Prostate gland (tissue), 2 donors: ENCODE results near the gene BMPER. TPM values are rescaled to one million over a fixed set of nuclear protein-coding genes. Genes with fewer than 3 reads are reported as not detected.

ENCODE experiments used
- DNase-seq: peaks from one replicate; pipeline ENCODE4 v3.0.0-alpha.2; 2019; ENCODE audit warnings: low spot score
- H3K27ac ChIP-seq, 2 donors: fragments of 200-600 bp; sonication (generic); 2 replicates each; pipeline ENCODE4 v1.5.1; 2017 to 2019
- H3K27me3 ChIP-seq: fragments of 200-600 bp; sonication (generic); replicated peaks from 2 replicates; pipeline ENCODE4 v1.5.1; 2019; ENCODE audit not compliant: insufficient read depth
- H3K36me3 ChIP-seq, 2 donors: fragments of 200-600 bp; sonication (generic); 1 replicate in 1 of 2; 2 replicates in 1 of 2; pipeline versions ENCODE4 v1.5.1 to v1.8.1; 2017 to 2019
- H3K4me1 ChIP-seq: fragments of 200-600 bp; sonication (generic); replicated peaks from 2 replicates; pipeline ENCODE4 v1.5.1; 2019
- H3K4me3 ChIP-seq, 2 donors: fragments of 200-600 bp; sonication (generic); 2 replicates each; pipeline ENCODE4 v1.5.1; 2017 to 2019
- H3K9me3 ChIP-seq: fragments of 200-600 bp; sonication (generic); 2 replicates; pipeline ENCODE4 v1.5.1; 2017
- CTCF ChIP-seq, 4 experiments: fragments of 200-600 bp in 2 of 4; fragments of 450-650 bp in 2 of 4; sonication (generic) in 2 of 4; IDR thresholded peaks; 1 replicate in 3 of 4; 2 replicates in 1 of 4; pipeline ENCODE4 v1.5.1; 2016 to 2019; ENCODE audit warnings: antibody characterized with exemption in 4 of 4, mild to moderate bottlenecking in 2 of 4, moderate library complexity in 2 of 4
- POLR2A ChIP-seq: fragments of 450-650 bp; IDR thresholded peaks from one replicate; pipeline ENCODE4 v1.6.1; 2016; ENCODE audit warnings: antibody characterized with exemption, mild to moderate bottlenecking
- POLR2AphosphoS5 ChIP-seq: sonication (generic); formaldehyde crosslinking; IDR thresholded peaks from one replicate; pipeline ENCODE4 v1.6.1; 2017; ENCODE audit warnings: antibody characterized with exemption
- WGBS: methylation state at CpG from one replicate; pipeline ENCODE4 v1.1.5; 2018; 5-methylcytosine and 5-hydroxymethylcytosine counted together
- intact Hi-C: fragments of 100-400 bp; cut with DNase I; formaldehyde crosslinking; loops from one replicate; pipeline ENCODE4 v1.14.2; 2022
- total RNA-seq, 2 donors: library from RNA; depleted of rRNA; stranded (reverse); fragments of >200 nt; gene quantifications; one replicate each; pipeline ENCODE4 v1.1.0, GENCODE V29; 2016

BMPER gene
- total RNA-seq, 2 donors from 2014 or later = 4.5 to 8.4 TPM

- no peak overlapping the region for H3K27ac ChIP-seq
- intact Hi-C loops = no loop called here
- no peaks in the 10 kb centered on the region for H3K36me3 ChIP-seq
- DNase-seq = peak; percentile 77
- 11% methylated on average over 15 of the region's 15 CpGs for WGBS
- no peaks in the 10 kb centered on the region for H3K27me3 ChIP-seq
- H3K4me1 ChIP-seq = no peaks in the 10 kb centered on the region
- no peak overlapping the region for H3K4me3 ChIP-seq
- no peaks in the 10 kb centered on the region for H3K9me3 ChIP-seq
- TF ChIP-seq CTCF (IDR thresholded peaks at IDR 0.05) = peak; percentile 83 to 92 (median 92)
- TF ChIP-seq POLR2A = no peak
- TF ChIP-seq POLR2AphosphoS5 = peak; percentile 69
These were observed 27.6 kb downstream of the BMPER start for GRCh38 chr7:33932832-33933468.

- no peaks in the 10 kb centered on the region for H3K27me3 ChIP-seq
- H3K27ac ChIP-seq = no peak overlapping the region
- WGBS = 86% methylated on average over 4 of the region's 4 CpGs
- H3K4me3 ChIP-seq = no peak overlapping the region
- H3K4me1 ChIP-seq = no peaks in the 10 kb centered on the region
- no peaks in the 10 kb centered on the region for H3K36me3 ChIP-seq
- DNase-seq = no peak
- TF ChIP-seq POLR2AphosphoS5 (no peak), CTCF (IDR thresholded peaks at IDR 0.05) (no peak), POLR2A (no peak)
- no peaks in the 10 kb centered on the region for H3K9me3 ChIP-seq
- intact Hi-C loops = no loop called here
These were observed 28.4 kb downstream of the BMPER start for GRCh38 chr7:33933611-33934281.

- WGBS = 90% methylated on average over 2 of the region's 2 CpGs
- TF ChIP-seq CTCF (IDR thresholded peaks at IDR 0.05) = no peak
- no peak for TF ChIP-seq POLR2AphosphoS5
- no peak for TF ChIP-seq POLR2A
- intact Hi-C loops = no loop called here
These were observed 29.1 kb downstream of the BMPER start for GRCh38 chr7:33934391-33934790.

GRCh38 chr7:33936503-33936902 is 31.2 kb downstream of the BMPER start:
- Histone ChIP-seq H3K27me3 (no peaks in the 10 kb centered on the region), H3K4me3 (no peak overlapping the region), H3K36me3 (no peaks in the 10 kb centered on the region), H3K9me3 (no peaks in the 10 kb centered on the region), H3K27ac (no peak overlapping the region), H3K4me1 (no peaks in the 10 kb centered on the region)
- intact Hi-C loops = no loop called here
- TF ChIP-seq POLR2A (no peak), POLR2AphosphoS5 (no peak), CTCF (IDR thresholded peaks at IDR 0.05) (no peak)
- WGBS = 87% methylated on average over 5 of the region's 5 CpGs
- DNase-seq = no peak

More at GRCh38 chr7:33934391-33934790, 29.1 kb downstream of the BMPER start:
- no peaks in the 10 kb centered on the region for H3K4me1 ChIP-seq
- H3K27me3 ChIP-seq = no peaks in the 10 kb centered on the region
- H3K36me3 ChIP-seq = no peaks in the 10 kb centered on the region
- no peak overlapping the region for H3K27ac ChIP-seq
- DNase-seq = no peak
- no peaks in the 10 kb centered on the region for H3K9me3 ChIP-seq
- no peak overlapping the region for H3K4me3 ChIP-seq

- no peak overlapping the region for H3K27ac ChIP-seq
- no peaks in the 10 kb centered on the region for H3K27me3 ChIP-seq
- 88% methylated on average over 5 of the region's 5 CpGs for WGBS
These were observed 32.5 kb downstream of the BMPER start for GRCh38 chr7:33937871-33938270.

More at GRCh38 chr7:33937871-33938270, 32.5 kb downstream of the BMPER start:
- Histone ChIP-seq H3K36me3 (no peaks in the 10 kb centered on the region), H3K9me3 (no peaks in the 10 kb centered on the region), H3K4me3 (no peak overlapping the region), H3K4me1 (no peaks in the 10 kb centered on the region)
- intact Hi-C loops = no loop called here
- no peak for DNase-seq
- TF ChIP-seq POLR2AphosphoS5 (no peak), POLR2A (no peak), CTCF (IDR thresholded peaks at IDR 0.05) (no peak)
